Mucosa of descending colon (tissue), 3 donors: ENCODE results near the gene POR. TPM values are rescaled to one million over a fixed set of nuclear protein-coding genes. Genes with fewer than 3 reads are reported as not detected.
A peak's percentile ranks its signal among the peaks of the same experiment; 100 is the strongest.

Source experiments
- ATAC-seq: fragments of 200-7000 bp; cut with Tn5 transposase; one replicate; pipeline ENCODE4 v1.9.1; 2020; ENCODE audit warnings: mild to moderate bottlenecking, moderate library complexity
- DNase-seq, 3 donors: peaks; one replicate each; pipeline ENCODE4 v3.0.0-alpha.2; 2020
- H3K36me3 ChIP-seq: fragments of 200-600 bp; one replicate; pipeline ENCODE4 v1.8.0; 2021; ENCODE audit warnings: low read depth, mild to moderate bottlenecking
- H3K4me1 ChIP-seq: fragments of 200-600 bp; one replicate; pipeline ENCODE4 v1.8.0; 2021; ENCODE audit warnings: low read depth, mild to moderate bottlenecking
- H3K4me3 ChIP-seq: fragments of 200-600 bp; one replicate; pipeline ENCODE4 v1.8.0; 2021; ENCODE audit warnings: mild to moderate bottlenecking
- H3K9me3 ChIP-seq: fragments of 200-600 bp; one replicate; pipeline ENCODE4 v1.8.0; 2021; ENCODE audit warnings: mild to moderate bottlenecking
- CTCF ChIP-seq: fragments of 200-600 bp; IDR thresholded peaks from one replicate; pipeline ENCODE4 v1.8.0; 2022; ENCODE audit warnings: antibody characterized with exemption, mild to moderate bottlenecking
- intact Hi-C, 2 donors: fragments of 100-400 bp; cut with DNase I in 1 of 2; cut with micrococcal nuclease in 1 of 2; formaldehyde crosslinking; loops; one replicate each; pipeline versions ENCODE4 v1.11.0 to v1.11.1; 2022; cut with DNase I, micrococcal nuclease
- total RNA-seq, 3 donors: library from RNA; stranded (reverse); fragmentation: NEBNext Ultra II Directional in 2 of 3; extraction: Animal tissue kit (Norgen Biotek cat#: 25700) in 2 of 3; gene quantifications; one replicate each; pipeline versions ENCODE4 v1.2.1 to v1.2.4, GENCODE V29; 2021 to 2023
- donor health status: DM: no; HTN: no; CAD: no; lungs with moderate emphysema.
- donor health status: DM: no; HTN: no; CAD: no.
- donor health status: DM: no; HTN: yes; CAD: no.

Gene POR
- total RNA-seq, 3 donors from 2014 or later: 76.4 to 122 (median 118) TPM

GRCh38 chr7:75985009-75985517 is 70.1 kb downstream of the POR start:
- intact Hi-C loops: no loop called here
- ATAC-seq: no peak
- H3K4me1 ChIP-seq: peaks cover 6% of the 10 kb centered on the region
- H3K9me3 ChIP-seq: no peaks in the 10 kb centered on the region
- no peak overlapping the region for H3K4me3 ChIP-seq
- H3K36me3 ChIP-seq: peaks cover 5% of the 10 kb centered on the region
- TF ChIP-seq CTCF: no peak
- DNase-seq: no peak

- Histone ChIP-seq H3K36me3 (peaks cover 5% of the 10 kb centered on the region), H3K9me3 (no peaks in the 10 kb centered on the region), H3K4me1 (peaks cover 3% of the 10 kb centered on the region), H3K4me3 (no peak overlapping the region)
- DNase-seq: peak; percentile 68 to 75 (median 72)
- no peak for TF ChIP-seq CTCF
- intact Hi-C loops: no loop called here
- ATAC-seq: peak; percentile 64
Measured at GRCh38 chr7:75985518-75986146, 70.7 kb downstream of the POR start.

GRCh38 chr7:75986147-75986781 is 71.3 kb downstream of the POR start:
- Histone ChIP-seq H3K9me3 (no peaks in the 10 kb centered on the region), H3K36me3 (peaks cover 5% of the 10 kb centered on the region), H3K4me1 (peaks cover 4% of the 10 kb centered on the region), H3K4me3 (no peak overlapping the region)
- no peak for TF ChIP-seq CTCF
- ATAC-seq (no peak), DNase-seq (peak in 1 of 3 donors; percentile 50)
- intact Hi-C loops: no loop called here

- intact Hi-C loops: no loop called here
- peaks cover 4% of the 10 kb centered on the region for H3K4me1 ChIP-seq
- no peak for DNase-seq
- ATAC-seq: no peak
- no peaks in the 10 kb centered on the region for H3K9me3 ChIP-seq
- peaks cover 5% of the 10 kb centered on the region for H3K36me3 ChIP-seq
- no peak for TF ChIP-seq CTCF
- H3K4me3 ChIP-seq: no peak overlapping the region
Measured at GRCh38 chr7:75987026-75987804, 72.3 kb downstream of the POR start.

GRCh38 chr7:75987805-75988567 is 73.0 kb downstream of the POR start:
- no peak for DNase-seq
- Histone ChIP-seq H3K4me1 (peaks cover 4% of the 10 kb centered on the region), H3K9me3 (no peaks in the 10 kb centered on the region), H3K4me3 (no peak overlapping the region), H3K36me3 (peaks cover 5% of the 10 kb centered on the region)
- ATAC-seq: no peak
- intact Hi-C loops: no loop called here
- TF ChIP-seq CTCF: no peak
